ENCODE measurements around the gene CHERP. TPM values are rescaled to one million over a fixed set of nuclear protein-coding genes. Genes with fewer than 3 reads are reported as not detected.

The CHERP gene
- total RNA-seq, 2 donors from 2014 or later = 64.1 to 93.0 TPM

DNA sequence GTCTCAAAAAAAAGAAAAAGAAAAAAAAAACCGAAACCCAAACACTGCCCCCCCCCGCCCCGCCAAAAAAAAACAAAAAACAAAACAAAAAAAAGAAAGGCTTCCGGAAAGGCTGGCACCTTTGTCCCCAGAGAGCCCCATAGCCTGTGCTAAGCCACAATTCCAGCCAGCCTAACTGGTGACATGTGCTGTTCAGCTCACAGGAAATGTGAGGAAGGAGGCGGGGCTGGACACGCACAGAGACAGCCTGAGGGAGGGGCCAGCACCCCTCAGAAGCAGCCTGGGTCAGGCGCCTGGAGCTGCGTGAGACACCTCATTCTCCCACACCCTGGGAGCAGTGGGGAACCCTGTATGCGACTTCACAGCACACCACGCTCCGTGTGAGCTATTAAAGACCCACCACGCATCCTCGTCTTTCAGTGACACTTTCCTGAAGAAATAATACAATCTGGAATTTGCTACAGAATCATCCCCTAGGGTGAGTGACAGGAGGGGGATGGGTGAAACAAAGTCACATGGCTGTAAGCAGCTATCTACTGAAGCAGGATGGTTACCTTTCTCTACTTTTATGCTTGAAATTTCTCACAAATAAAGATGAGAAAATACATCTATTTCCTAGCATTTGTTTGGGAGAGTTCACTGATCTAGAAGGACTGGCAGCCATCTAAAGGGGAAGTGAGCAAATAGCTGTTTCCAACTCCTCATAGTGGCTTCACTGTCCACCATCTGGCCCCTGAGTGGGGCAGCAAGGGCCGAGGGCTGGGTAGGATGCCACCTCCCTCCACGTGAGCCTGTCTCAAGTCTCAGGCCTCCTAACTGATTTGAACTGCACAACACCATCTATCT is 42.2 kb upstream of the CHERP start:
- H3K27me3 Mint-ChIP-seq = no peaks in the 10 kb centered on the region
- peaks cover 68 to 69% of the 10 kb centered on the region in 2 donors for H3K4me1 Mint-ChIP-seq (ENCODE audit: low read depth in 2 of 2)

DNA sequence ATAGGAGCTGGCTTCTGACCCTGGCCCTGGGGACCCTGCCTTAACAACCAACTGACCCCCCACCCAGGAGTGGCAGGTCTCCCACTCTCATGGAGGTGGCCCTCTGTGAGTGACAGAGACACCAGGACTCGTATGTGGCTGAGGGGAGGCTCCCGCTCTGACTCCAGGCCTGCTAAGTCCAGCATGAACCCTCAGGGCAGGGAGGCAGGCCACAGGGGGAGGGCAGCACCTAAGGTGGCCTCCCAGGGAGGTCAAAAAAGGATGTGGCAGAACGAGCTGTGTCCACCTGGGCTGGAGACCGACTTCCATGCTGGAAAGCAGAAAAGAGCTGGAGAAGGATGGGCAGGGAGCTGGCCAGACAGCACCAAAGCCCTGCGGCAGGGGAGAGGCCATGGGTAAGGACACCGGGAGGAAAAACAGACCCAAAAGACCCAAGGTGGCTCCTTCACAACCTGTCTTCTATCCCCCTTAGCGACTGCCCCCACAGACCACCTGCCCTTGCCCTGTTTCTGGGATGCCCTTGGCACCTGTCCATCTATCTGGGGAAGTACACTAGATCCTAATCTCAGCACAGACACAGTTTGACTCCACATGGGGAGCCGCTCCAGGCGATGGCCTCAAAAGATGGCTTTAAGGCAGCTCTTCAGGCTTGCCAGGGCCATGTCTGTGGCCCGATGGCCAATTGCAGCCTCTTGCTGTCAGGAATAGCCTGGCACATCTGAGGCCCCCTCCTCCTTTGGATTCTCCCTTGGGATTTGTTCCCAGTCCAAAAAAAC is 40.4 kb upstream of the CHERP start:
- H3K27ac Mint-ChIP-seq = peak overlapping the region in 1 of 2 donors; percentile 96
- no peak for DNase-seq (ENCODE audit: low spot score)
- no peak overlapping the region for H3K4me3 Mint-ChIP-seq
- no peak for ATAC-seq
- H3K36me3 Mint-ChIP-seq = no peaks in the 10 kb centered on the region
- no peaks in the 10 kb centered on the region for H3K27me3 Mint-ChIP-seq
- no peaks in the 10 kb centered on the region for H3K9me3 Mint-ChIP-seq
- peaks cover 59% of the 10 kb centered on the region in 2 donors for H3K4me1 Mint-ChIP-seq (ENCODE audit: low read depth in 2 of 2)

More for the DNA sequence above, 42.2 kb upstream of the CHERP start:
- Mint-ChIP-seq H3K36me3 (no peaks in the 10 kb centered on the region), H3K9me3 (no peaks in the 10 kb centered on the region), H3K4me3 (peak overlapping the region; percentile 85), H3K27ac (peak overlapping the region; percentile 82 to 96)
- DNase-seq (ENCODE audit: low spot score) (peak; percentile 95), ATAC-seq (peak; percentile 92 to 94)

DNA sequence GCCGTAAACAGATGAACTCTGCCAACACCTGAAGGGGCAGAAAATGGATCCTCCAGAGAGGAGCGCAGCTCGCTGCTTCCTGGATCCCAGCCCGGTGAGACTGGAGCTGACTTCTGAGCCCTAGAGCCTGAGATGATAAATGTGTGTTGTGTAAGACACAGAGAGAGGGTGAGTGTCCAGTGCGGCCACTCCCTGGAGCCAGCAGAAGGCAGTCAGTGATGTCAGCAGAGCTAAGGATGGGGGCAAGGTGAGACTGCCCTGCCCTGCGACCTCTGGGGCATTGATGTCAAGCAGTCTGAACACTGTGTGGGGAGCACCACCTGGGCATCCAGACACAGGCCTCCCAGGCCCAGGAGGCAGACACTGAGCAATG is 39.7 kb upstream of the CHERP start:
- Mint-ChIP-seq H3K27ac (no peak overlapping the region), H3K4me3 (no peak overlapping the region), H3K36me3 (no peaks in the 10 kb centered on the region), H3K9me3 (no peaks in the 10 kb centered on the region), H3K27me3 (no peaks in the 10 kb centered on the region), H3K4me1 (ENCODE audit: low read depth in 2 of 2) (peaks cover 52 to 54% of the 10 kb centered on the region in 2 donors)
- no peak for DNase-seq (ENCODE audit: low spot score)
- ATAC-seq = no peak

DNA sequence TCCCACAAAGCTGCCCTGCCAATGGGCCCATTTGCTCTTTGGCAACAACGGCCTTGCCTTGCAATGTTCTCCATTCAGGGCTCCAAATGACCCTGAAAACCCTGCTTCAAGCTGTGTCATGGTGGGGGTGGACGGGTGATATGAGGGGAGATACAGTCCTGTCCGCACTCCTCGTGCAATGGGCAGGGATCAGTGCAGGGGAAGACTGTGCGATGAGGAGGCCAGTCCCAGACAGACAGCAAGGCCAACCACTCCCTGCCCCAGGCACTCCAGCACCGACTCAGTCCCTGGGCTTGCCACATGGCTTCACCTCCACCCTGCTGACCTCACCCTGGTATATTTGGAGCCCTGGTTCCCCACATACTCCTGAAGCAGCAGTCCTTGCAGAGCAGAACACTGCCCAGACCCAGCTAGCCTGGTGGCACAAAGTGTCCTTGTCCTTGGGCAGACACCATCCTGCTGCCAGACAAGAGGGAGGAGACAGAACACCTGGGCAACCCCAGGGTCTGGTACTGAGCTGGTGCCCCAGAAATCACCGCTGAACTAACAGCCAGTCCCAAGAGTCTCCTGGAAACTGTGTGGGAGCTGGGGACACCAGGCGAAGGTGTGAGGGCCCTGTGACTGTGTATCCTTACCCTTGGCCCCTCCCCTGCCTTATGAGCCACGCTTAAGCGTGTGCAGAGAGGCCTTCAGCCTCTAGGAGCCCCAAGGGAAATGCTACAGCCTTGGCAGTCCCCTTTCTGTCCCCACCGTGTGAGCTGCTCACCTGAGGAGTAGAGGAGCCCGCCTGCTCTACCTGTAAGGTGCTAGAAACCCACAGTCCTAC is 39.1 kb upstream of the CHERP start:
- H3K36me3 Mint-ChIP-seq = no peaks in the 10 kb centered on the region
- H3K9me3 Mint-ChIP-seq = no peaks in the 10 kb centered on the region
- H3K4me3 Mint-ChIP-seq = no peak overlapping the region
- peaks cover 53 to 54% of the 10 kb centered on the region in 2 donors for H3K4me1 Mint-ChIP-seq (ENCODE audit: low read depth in 2 of 2)
- DNase-seq (ENCODE audit: low spot score) (no peak), ATAC-seq (no peak)
- no peaks in the 10 kb centered on the region for H3K27me3 Mint-ChIP-seq
- no peak overlapping the region for H3K27ac Mint-ChIP-seq

DNA sequence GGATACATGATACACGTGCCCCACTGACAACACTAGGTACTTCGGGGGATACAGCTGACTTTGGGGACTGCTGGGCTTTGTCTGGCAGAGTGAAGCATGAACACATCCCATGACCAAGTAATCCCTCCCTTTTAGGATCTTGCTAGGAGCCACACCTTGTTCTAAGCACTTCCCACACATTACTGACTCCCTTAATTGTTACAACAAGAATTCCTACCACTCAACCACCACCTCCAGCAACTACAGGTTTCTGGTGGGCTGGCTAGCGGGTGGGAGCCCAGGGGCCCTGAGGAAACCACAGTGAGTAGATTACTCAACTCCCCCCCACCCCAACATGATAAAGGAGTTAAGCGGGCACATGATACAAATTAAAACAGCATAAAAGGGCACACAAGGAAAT is 37.1 kb upstream of the CHERP start:
- peak overlapping the region in 1 of 2 donors; percentile 19 for H3K27ac Mint-ChIP-seq

DNA sequence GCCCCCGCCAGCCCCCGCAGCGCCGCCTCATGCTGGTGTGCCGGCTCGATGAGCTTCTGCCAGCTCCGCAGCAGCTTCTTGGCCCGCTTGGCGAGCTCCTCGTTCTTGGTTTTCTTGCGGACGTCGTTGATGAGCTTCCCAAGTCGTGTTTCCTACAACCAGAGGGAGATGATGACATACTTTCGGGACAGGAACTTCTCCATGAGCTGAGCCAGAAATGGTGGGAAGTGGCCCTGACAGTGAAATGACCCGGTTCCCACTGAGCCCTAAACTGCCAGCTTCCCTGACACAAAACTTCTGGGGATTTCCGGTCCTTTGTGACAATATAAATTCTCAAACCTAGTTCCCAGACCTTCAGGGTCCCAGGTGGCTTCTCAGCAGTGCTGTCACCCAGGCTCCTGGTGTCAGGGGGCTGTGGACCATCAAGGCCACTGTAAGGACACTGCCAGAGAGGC is 35.3 kb upstream of the CHERP start:
- Mint-ChIP-seq H3K9me3 (no peaks in the 10 kb centered on the region), H3K4me1 (ENCODE audit: low read depth in 2 of 2) (peaks cover 37 to 44% of the 10 kb centered on the region in 2 donors), H3K36me3 (no peaks in the 10 kb centered on the region), H3K27ac (no peak overlapping the region), H3K27me3 (no peaks in the 10 kb centered on the region), H3K4me3 (no peak overlapping the region)
- DNase-seq (ENCODE audit: low spot score) (no peak), ATAC-seq (no peak)

More for the DNA sequence above, 37.1 kb upstream of the CHERP start:
- Mint-ChIP-seq H3K27me3 (no peaks in the 10 kb centered on the region), H3K4me3 (no peak overlapping the region), H3K36me3 (no peaks in the 10 kb centered on the region), H3K4me1 (ENCODE audit: low read depth in 2 of 2) (peaks cover 41 to 42% of the 10 kb centered on the region in 2 donors), H3K9me3 (no peaks in the 10 kb centered on the region)
- DNase-seq (ENCODE audit: low spot score) (no peak), ATAC-seq (no peak)

DNA sequence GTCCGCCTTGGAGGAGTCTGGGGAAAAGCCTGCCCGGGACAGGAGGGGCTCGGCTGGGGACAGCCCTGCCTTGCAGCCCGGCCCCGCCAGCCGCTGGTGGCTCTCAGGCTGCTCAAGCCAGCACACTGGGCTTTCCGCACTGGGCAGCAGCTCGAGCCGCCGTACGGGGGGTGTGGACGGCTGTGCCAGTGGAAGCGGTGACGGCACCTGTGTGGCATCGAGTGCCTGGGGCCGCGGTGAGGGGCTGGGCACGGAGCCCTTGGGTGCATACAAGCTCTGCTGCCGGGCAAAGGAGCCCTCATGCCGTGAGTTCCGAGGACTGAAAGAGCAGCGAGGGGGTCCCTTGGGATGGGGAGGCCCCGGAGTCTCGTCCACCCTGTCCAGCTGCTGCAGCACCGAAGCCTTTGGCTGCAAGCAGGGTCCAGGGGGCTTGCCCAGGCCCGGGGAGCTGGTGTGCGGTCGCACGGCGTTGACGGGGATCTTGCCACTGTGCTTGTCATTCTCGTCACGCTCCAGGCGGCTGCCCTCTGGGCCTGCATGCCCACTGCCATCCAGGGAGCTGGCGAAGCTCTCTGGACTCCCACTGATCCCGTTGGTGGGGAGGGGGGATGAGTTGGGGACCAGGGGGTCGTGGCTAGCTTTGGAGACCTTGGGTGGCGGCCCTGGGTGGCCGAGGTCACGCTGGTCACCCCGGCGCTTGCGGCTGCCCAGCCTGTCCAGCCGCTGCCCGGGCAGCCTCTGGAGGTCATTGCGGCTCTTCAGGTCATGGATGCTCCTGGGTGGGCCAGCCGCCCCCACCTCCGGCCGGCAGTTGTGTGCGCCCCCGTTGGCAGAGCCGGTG is 34.7 kb upstream of the CHERP start:
- Mint-ChIP-seq H3K4me1 (ENCODE audit: low read depth in 2 of 2) (peaks cover 37 to 40% of the 10 kb centered on the region in 2 donors), H3K4me3 (no peak overlapping the region), H3K27ac (no peak overlapping the region), H3K27me3 (no peaks in the 10 kb centered on the region), H3K9me3 (no peaks in the 10 kb centered on the region), H3K36me3 (no peaks in the 10 kb centered on the region)
- no peak for DNase-seq (ENCODE audit: low spot score)
- ATAC-seq = no peak

DNA sequence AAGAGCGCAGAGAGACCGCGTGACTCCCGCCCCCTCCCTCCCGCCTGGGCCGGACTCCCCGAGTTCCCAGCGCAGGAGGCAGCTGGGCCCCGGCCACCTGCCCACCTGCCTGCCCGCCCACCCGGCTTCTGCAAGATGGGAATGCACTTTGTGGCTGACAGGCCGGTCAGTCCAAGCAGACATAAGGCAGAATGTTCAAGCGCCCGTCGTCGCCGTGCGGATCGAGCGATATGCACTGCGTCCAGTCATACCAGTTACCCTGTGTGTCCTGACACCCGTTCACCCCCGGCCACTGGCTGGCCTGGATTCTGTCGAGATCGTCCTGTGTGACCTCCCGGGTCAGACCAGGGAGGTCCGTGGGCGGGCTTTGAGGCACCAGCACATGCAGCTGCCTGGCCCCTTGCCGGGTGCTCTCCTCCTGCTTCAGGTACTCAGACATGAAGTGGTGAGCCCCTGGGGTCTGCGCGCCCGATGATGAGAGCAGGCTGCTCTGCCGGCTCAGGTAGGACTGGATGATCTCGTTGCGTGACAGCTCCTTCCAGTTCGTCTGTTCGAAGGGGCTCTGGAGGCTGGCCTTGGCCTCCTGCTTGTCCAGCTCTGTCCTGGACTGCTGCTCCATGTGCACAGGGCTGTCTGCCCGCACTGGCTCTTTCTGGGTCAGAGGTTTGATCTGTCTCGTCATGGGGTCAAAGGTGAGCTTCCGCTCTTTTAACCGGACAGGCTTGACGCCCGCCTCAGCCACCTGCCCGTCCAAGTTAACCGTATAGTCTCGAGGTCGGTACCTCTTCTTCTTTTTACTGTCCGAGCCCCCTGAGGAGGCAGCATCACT is 33.8 kb upstream of the CHERP start:
- ATAC-seq = no peak
- no peak for DNase-seq (ENCODE audit: low spot score)
- Mint-ChIP-seq H3K27ac (no peak overlapping the region), H3K4me1 (ENCODE audit: low read depth in 2 of 2) (peaks cover 42 to 45% of the 10 kb centered on the region in 2 donors), H3K27me3 (no peaks in the 10 kb centered on the region), H3K4me3 (no peak overlapping the region), H3K36me3 (no peaks in the 10 kb centered on the region), H3K9me3 (no peaks in the 10 kb centered on the region)

DNA sequence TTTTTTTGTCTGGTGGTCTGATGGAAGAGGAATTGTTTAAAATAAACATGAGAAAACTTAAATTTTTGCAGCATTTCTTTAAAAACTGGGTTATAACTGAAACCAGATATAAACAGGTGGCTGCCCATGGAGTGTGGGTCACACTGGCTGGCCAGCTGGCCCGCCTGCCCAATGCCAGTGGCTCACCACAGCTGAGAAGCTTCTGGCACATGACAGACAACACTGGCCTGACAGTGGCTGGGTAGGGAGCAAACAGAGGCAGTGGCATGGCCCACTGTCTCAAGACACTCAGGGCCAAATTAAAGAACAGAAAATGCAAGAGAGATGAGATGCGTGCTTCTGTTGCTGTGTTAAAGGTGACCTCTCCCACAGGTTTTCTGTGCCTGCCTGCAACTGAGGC is 33.0 kb upstream of the CHERP start:
- Mint-ChIP-seq H3K27ac (no peak overlapping the region), H3K9me3 (no peaks in the 10 kb centered on the region), H3K36me3 (no peaks in the 10 kb centered on the region), H3K4me3 (no peak overlapping the region), H3K4me1 (ENCODE audit: low read depth in 2 of 2) (peaks cover 44 to 48% of the 10 kb centered on the region in 2 donors), H3K27me3 (no peaks in the 10 kb centered on the region)
- ATAC-seq (no peak), DNase-seq (ENCODE audit: low spot score) (no peak)

DNA sequence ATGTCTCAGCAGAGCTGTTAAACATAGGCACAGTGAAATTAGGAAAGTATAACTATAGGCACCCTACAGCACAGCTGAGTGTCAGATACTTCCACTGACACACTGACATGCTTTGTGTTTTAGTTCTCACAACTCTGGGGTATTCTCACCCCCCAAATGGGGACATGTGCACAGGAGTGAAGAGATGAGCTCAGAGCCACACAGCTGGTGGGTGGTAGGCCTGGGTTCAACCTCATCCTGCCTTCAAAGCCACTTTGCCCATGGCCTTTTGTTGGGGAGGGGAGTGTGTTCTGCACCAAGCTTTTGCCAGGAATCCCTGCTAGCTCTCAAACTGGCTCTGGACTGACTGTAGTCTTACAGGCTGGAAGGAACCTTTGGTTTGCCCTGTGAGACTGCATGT is 31.7 kb upstream of the CHERP start:
- DNase-seq (ENCODE audit: low spot score) = no peak
- H3K27ac Mint-ChIP-seq = peak overlapping the region; percentile 42 to 70
- peaks cover 37 to 39% of the 10 kb centered on the region in 2 donors for H3K4me1 Mint-ChIP-seq (ENCODE audit: low read depth in 2 of 2)
- H3K27me3 Mint-ChIP-seq = no peaks in the 10 kb centered on the region
- H3K36me3 Mint-ChIP-seq = no peaks in the 10 kb centered on the region
- H3K9me3 Mint-ChIP-seq = no peaks in the 10 kb centered on the region
- ATAC-seq = no peak
- H3K4me3 Mint-ChIP-seq = no peak overlapping the region

DNA sequence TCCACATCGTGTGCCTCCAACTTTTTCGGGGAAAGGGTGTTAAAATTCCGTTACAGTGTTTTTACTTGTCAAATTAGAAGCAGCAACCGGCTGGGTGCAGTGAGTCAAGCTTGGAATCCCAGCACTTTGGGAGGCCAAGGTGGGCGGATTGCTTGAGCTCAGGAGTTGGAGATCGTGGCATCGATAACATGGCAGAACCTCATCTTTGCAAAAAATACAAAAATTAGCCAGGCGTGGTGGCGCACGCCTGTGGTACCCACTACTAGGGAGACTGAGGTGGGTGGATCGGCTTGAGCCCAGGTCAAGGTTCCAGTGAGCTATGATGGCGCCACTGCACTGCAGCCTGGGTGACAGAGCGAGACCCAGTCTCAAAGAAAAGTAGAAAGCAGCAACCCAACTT is 31.1 kb upstream of the CHERP start:
- Mint-ChIP-seq H3K4me1 (ENCODE audit: low read depth in 2 of 2) (peaks cover 34 to 35% of the 10 kb centered on the region in 2 donors), H3K36me3 (no peaks in the 10 kb centered on the region)

More for the DNA sequence above, 31.1 kb upstream of the CHERP start:
- DNase-seq (ENCODE audit: low spot score) (no peak), ATAC-seq (no peak)
- no peaks in the 10 kb centered on the region for H3K27me3 Mint-ChIP-seq
- H3K27ac Mint-ChIP-seq = peak overlapping the region; percentile 85 to 95
- H3K9me3 Mint-ChIP-seq = no peaks in the 10 kb centered on the region
- H3K4me3 Mint-ChIP-seq = peak overlapping the region; percentile 97
